ENCODE data around the gene NRP2.

DNA sequence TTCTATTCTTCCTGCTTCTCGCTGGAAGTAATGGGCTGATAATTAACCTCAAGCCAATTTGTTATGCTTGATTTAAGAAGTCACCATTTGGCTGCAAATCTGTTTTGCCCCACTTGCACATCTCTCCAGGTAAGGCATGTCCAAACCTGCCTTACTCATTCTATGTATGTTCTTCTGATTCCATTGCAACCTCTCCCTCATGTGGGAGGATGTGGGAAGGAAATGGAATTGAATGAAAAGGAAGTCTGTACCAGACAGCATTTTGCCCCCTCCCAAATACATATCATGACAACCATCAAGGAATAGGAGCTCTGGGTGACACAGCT, 131.7 kb downstream of the NRP2 start:
- no peak for TF ChIP-seq CTCF (IDR thresholded peaks at IDR 0.05; ENCODE audit: poor library complexity)
- no peak for TF ChIP-seq EZH2 (IDR thresholded peaks at IDR 0.05; ENCODE audit: borderline replicate concordance)
